Type B pancreatic cell (in vitro differentiated cells): ENCODE results near the gene SSH2. TPM values are rescaled to one million over a fixed set of nuclear protein-coding genes. Genes with fewer than 3 reads are reported as not detected.
A peak's percentile ranks its signal among the peaks of the same experiment; 100 is the strongest.

Experiments
- DNase-seq: peaks from one replicate; pipeline ENCODE4 v3.0.0; 2021; ENCODE audit warnings: mixed read lengths; ENCODE audit not compliant: unreplicated experiment; ENCODE audit errors: extremely low spot score
- H3K27ac Mint-ChIP-seq: 2 replicates; pipeline ENCODE4 v1.8.0; 2021; ENCODE audit warnings: mild to moderate bottlenecking, mixed read lengths
- H3K27me3 Mint-ChIP-seq: 2 replicates; pipeline ENCODE4 v1.8.0; 2021; ENCODE audit warnings: mixed read lengths
- H3K36me3 Mint-ChIP-seq: 2 replicates; pipeline ENCODE4 v1.8.0; 2021; ENCODE audit warnings: mixed read lengths
- H3K4me1 Mint-ChIP-seq: one replicate; pipeline ENCODE4 v1.8.0; 2021; ENCODE audit warnings: mixed read lengths; ENCODE audit not compliant: unreplicated experiment
- H3K4me3 Mint-ChIP-seq: 2 replicates; pipeline ENCODE4 v1.8.0; 2021; ENCODE audit warnings: mild to moderate bottlenecking, mixed read lengths
- H3K9me3 Mint-ChIP-seq: 2 replicates; pipeline ENCODE4 v1.8.0; 2021; ENCODE audit warnings: mixed read lengths
- CTCF ChIP-seq: fragments of 200-600 bp; sonication (generic); conservative IDR thresholded peaks from 2 replicates; pipeline ENCODE4 v1.5.0; 2021; ENCODE audit warnings: antibody characterized with exemption, mild to moderate bottlenecking
- total RNA-seq: library from RNA; stranded (reverse); gene quantifications from 2 replicates; pipeline ENCODE4 v1.2.1, GENCODE V29; 2021; ENCODE audit warnings: low replicate concordance

SSH2 gene
- total RNA-seq, 1 donor from 2014 or later = 23.8 TPM

GRCh38 chr17:29844339-29845048, 85.5 kb downstream of the SSH2 start:
- Mint-ChIP-seq H3K27ac (no peak overlapping the region), H3K4me1 (peaks cover 40% of the 10 kb centered on the region), H3K9me3 (no peaks in the 10 kb centered on the region), H3K36me3 (no peaks in the 10 kb centered on the region), H3K4me3 (no peak overlapping the region), H3K27me3 (no peaks in the 10 kb centered on the region)
- DNase-seq = no peak
- no peak for TF ChIP-seq CTCF

GRCh38 chr17:29840884-29841283, 89.1 kb downstream of the SSH2 start:
- Mint-ChIP-seq H3K4me1 (peaks cover 30% of the 10 kb centered on the region), H3K27ac (peak overlapping the region; percentile 85), H3K9me3 (no peaks in the 10 kb centered on the region), H3K36me3 (no peaks in the 10 kb centered on the region), H3K4me3 (no peak overlapping the region), H3K27me3 (no peaks in the 10 kb centered on the region)
- no peak for TF ChIP-seq CTCF
- no peak for DNase-seq

- Mint-ChIP-seq H3K27ac (peak overlapping the region; percentile 78), H3K36me3 (no peaks in the 10 kb centered on the region), H3K27me3 (no peaks in the 10 kb centered on the region), H3K4me3 (no peak overlapping the region), H3K9me3 (no peaks in the 10 kb centered on the region), H3K4me1 (peaks cover 22% of the 10 kb centered on the region)
- TF ChIP-seq CTCF = no peak
- no peak for DNase-seq
Observed at GRCh38 chr17:29839656-29840055, 90.4 kb downstream of the SSH2 start.

GRCh38 chr17:29838961-29839360, 91.1 kb downstream of the SSH2 start:
- TF ChIP-seq CTCF = no peak
- Mint-ChIP-seq H3K4me3 (no peak overlapping the region), H3K27me3 (no peaks in the 10 kb centered on the region), H3K36me3 (no peaks in the 10 kb centered on the region), H3K27ac (no peak overlapping the region), H3K4me1 (peaks cover 17% of the 10 kb centered on the region), H3K9me3 (no peaks in the 10 kb centered on the region)
- DNase-seq = no peak

GRCh38 chr17:29837531-29837930, 92.5 kb downstream of the SSH2 start:
- no peak for TF ChIP-seq CTCF
- no peaks in the 10 kb centered on the region for H3K36me3 Mint-ChIP-seq
- no peak for DNase-seq
- peaks cover 14% of the 10 kb centered on the region for H3K4me1 Mint-ChIP-seq
- no peak overlapping the region for H3K4me3 Mint-ChIP-seq
- no peaks in the 10 kb centered on the region for H3K27me3 Mint-ChIP-seq
- no peak overlapping the region for H3K27ac Mint-ChIP-seq
- H3K9me3 Mint-ChIP-seq = no peaks in the 10 kb centered on the region
